Measurements from ENCODE around the gene DNAH7.

Gene DNAH7

DNA sequence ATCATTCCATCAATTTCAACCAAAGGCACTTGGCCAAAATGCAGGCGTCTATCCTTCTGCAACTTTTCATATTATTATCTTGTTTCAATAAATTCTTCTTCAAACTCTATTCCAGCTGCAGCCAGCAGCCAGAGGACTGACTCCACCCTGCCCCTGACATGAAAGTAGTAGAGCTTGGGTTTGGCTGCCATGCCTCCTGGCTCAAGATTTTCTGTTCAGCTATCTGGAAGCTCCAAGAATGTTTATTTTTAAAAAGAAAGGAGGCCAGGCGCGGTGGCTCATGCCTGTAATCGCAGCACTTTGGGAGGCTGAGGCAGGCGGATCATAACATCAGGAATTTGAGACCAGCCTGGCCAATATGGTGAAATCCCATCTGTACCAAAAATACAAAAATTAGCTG lies 4.9 kb downstream of the DNAH7 start:
- no peak for ATAC-seq (ENCODE audit: low read depth)
- H3K4me1 Mint-ChIP-seq = peaks cover 6% of the 10 kb centered on the region
- H3K27ac Mint-ChIP-seq = no peak overlapping the region
- no peaks in the 10 kb centered on the region for H3K9me3 Mint-ChIP-seq
- no peak for DNase-seq (ENCODE audit: low spot score in 2 of 2)
- no peaks in the 10 kb centered on the region for H3K36me3 Mint-ChIP-seq
- H3K4me3 Mint-ChIP-seq = no peak overlapping the region
- H3K27me3 Mint-ChIP-seq = peaks cover 4% of the 10 kb centered on the region

DNA sequence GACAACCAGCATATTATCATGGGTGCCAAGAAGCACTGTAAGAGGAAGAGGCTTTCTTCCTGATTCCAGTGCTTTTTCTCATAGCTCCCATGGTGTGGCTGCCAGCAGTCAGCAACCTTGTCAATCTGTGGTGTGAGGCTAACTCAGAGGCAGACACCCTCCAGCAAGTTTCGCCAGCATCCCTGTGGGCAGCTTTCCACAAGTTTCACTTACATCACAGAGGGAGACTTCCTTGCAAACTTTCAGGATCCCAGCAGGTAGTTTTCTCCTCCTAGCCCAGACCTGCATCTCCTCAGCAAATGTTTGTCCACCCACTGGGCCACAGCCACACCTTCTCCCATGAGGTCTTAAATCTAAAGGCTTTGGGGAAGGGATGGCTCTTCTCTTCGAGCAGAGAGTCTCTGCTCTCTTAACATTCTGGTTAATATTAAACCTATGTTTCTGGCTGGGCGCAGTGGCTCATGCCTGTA lies 9.1 kb downstream of the DNAH7 start:
- no peak for DNase-seq (ENCODE audit: low spot score in 2 of 2)
- ATAC-seq (ENCODE audit: low read depth) = no peak
- H3K27me3 Mint-ChIP-seq = peaks cover 6% of the 10 kb centered on the region

DNA sequence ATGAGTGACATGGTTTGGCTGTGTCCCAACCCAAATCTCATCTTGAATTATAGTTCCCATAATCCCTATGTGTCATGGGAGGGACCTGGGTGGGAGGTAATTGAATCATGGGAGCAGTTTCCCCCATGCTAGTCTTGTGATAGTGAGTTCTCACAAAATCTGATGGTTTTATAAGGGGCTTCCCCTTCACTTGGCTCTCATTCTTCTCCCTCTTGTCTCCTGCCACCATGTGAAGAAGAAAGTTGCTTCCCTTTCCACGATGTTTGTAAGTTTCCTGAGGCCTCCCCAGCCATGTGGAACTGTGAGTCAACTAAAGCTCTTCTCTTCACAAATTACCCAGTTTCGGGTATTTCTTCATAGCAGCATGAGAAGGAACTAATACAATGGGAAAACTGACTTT lies 14.0 kb downstream of the DNAH7 start:
- no peak for ATAC-seq (ENCODE audit: low read depth)
- no peak overlapping the region for H3K27ac Mint-ChIP-seq

More for the DNA sequence above, 9.1 kb downstream of the DNAH7 start:
- Mint-ChIP-seq H3K4me1 (no peaks in the 10 kb centered on the region), H3K27ac (no peak overlapping the region), H3K9me3 (no peaks in the 10 kb centered on the region), H3K36me3 (no peaks in the 10 kb centered on the region), H3K4me3 (no peak overlapping the region)

DNA sequence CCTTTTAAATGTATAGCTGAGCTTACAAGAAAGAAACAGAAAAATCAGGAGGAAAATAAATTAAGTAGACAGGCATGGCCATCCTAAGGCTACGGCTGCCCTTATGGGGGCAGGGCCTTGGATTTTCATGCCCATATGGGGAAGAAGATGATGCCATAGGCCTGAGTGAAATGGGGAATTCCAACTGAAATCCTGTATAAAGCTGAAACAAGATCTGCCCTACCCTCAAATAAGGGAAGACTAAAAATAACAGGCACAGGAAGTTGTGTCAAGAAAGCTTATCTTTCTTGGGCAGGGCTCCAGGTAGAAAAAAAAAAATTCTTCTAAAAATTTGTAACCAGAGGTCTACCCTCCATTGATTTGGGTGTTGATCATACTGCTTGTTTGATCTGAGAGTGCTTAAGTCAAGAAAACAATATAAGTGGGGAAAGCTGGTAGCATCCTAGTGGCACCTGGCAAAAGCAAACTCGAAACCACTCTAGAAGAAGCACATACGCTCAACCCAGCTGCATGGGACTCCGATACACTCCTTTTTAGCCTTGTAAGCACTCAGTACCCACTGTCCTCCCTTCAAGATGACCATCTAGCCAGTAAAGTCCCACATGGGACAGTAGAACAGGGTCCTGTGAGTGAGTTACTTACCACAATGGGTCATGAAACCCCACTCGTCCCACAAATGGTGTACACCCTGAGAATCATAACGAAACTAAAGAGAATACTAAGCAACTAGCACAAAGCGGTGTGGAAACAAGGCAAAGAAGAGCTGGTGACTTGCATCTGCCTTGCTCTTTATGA lies 22.3 kb downstream of the DNAH7 start:
- ATAC-seq (ENCODE audit: low read depth) (no peak), DNase-seq (ENCODE audit: low spot score in 2 of 2) (no peak)
- H3K27me3 Mint-ChIP-seq = peaks cover 6% of the 10 kb centered on the region
- H3K9me3 Mint-ChIP-seq = no peaks in the 10 kb centered on the region
- no peaks in the 10 kb centered on the region for H3K36me3 Mint-ChIP-seq
- H3K4me3 Mint-ChIP-seq = no peak overlapping the region
- H3K4me1 Mint-ChIP-seq = peaks cover 2% of the 10 kb centered on the region
- H3K27ac Mint-ChIP-seq = no peak overlapping the region

More for the DNA sequence above, 14.0 kb downstream of the DNAH7 start:
- Mint-ChIP-seq H3K36me3 (no peaks in the 10 kb centered on the region), H3K9me3 (no peaks in the 10 kb centered on the region), H3K4me1 (peaks cover 6% of the 10 kb centered on the region), H3K27me3 (peaks cover 4% of the 10 kb centered on the region), H3K4me3 (no peak overlapping the region)
- DNase-seq (ENCODE audit: low spot score in 2 of 2) = no peak

DNA sequence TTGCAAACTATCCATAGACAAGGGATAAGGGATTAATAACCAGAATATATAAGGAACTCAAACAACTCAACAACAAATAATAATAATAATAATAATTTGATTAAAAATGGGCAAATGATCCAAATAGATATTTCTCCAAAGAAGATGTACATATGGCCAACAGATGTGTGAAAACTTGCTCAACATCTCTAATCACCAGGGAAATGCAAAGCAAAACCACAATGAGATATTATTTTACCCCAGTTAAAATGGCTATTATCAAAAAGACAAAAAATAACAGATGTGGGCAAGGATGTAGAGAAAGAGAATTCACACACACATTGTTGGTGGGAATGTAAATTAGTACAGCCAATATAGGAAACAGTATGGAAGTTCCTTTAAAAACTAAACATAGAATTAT lies 26.9 kb downstream of the DNAH7 start:
- ATAC-seq (ENCODE audit: low read depth) (no peak), DNase-seq (ENCODE audit: low spot score in 2 of 2) (no peak)
- H3K4me3 Mint-ChIP-seq = no peak overlapping the region
- H3K27ac Mint-ChIP-seq = no peak overlapping the region
- H3K27me3 Mint-ChIP-seq = peaks cover 7% of the 10 kb centered on the region
- H3K9me3 Mint-ChIP-seq = peaks cover 30% of the 10 kb centered on the region
- H3K36me3 Mint-ChIP-seq = peaks cover 14% of the 10 kb centered on the region
- peaks cover 2% of the 10 kb centered on the region for H3K4me1 Mint-ChIP-seq

DNA sequence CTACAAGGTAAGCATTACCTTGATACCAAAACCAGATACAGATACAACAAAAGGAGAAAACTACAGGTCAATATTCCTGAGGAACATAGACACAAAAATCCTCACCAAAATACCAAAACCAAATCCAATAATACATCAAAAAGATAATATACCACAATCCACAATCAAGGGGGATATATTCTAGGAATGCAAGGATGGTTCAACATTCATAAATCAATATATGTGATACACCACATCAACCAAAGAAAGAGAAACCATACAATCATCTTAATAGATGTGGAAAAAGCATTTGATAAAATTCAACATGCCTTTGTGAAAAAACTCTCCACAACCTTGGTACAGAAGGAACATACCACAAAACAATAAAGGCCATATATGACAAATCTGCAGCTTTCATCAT lies 28.4 kb downstream of the DNAH7 start:
- no peak for ATAC-seq (ENCODE audit: low read depth)
- Mint-ChIP-seq H3K36me3 (peaks cover 16% of the 10 kb centered on the region), H3K4me1 (no peaks in the 10 kb centered on the region), H3K4me3 (no peak overlapping the region), H3K27me3 (peaks cover 6% of the 10 kb centered on the region), H3K27ac (no peak overlapping the region), H3K9me3 (peaks cover 30% of the 10 kb centered on the region)
- no peak for DNase-seq (ENCODE audit: low spot score in 2 of 2)

DNA sequence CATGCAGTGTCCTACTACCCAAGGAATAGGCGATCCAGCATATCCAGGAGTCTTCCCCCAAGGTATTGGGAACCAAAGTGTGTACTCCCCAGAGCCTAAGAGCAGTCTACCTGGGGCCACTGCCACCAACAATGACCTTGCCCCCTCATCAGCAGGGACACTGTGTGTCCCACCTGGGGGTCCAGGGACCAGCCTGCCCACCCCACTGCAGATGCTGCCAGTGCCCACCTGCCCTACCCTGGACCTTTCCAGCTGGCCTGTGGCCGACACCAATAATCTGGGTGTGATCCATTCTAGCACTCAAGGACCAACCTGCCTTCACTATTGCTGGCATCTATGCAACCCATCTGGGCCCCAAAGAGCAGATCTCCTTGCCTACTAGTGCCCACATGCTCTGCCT lies 32.2 kb downstream of the DNAH7 start:
- H3K27me3 Mint-ChIP-seq = peaks cover 12% of the 10 kb centered on the region
- H3K4me3 Mint-ChIP-seq = no peak overlapping the region
- ATAC-seq (ENCODE audit: low read depth) (no peak), DNase-seq (ENCODE audit: low spot score in 2 of 2) (no peak)
- H3K4me1 Mint-ChIP-seq = no peaks in the 10 kb centered on the region
- peaks cover 32% of the 10 kb centered on the region for H3K9me3 Mint-ChIP-seq
- peaks cover 17% of the 10 kb centered on the region for H3K36me3 Mint-ChIP-seq
- no peak overlapping the region for H3K27ac Mint-ChIP-seq

DNA sequence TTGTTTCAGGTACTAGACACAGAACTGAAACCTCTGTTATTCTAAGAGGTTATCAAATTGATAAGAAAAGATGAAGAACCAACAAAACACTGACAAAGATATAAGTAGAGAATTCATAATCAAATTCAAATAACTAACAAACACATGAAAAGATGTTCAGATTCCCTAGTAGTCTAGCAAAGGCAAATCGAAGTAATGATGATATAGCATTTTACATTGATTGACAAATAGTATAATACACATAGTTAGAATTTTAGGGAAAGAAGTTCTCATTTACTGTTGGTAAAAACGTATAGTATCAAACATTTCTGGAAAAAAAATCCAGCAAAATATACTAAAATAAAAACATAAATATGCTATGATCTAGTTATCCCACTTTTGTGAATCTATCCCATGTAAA lies 50.6 kb downstream of the DNAH7 start:
- ATAC-seq (ENCODE audit: low read depth) (no peak), DNase-seq (ENCODE audit: low spot score in 2 of 2) (no peak)
- H3K27ac Mint-ChIP-seq = no peak overlapping the region
- peaks cover 1% of the 10 kb centered on the region for H3K9me3 Mint-ChIP-seq
- no peaks in the 10 kb centered on the region for H3K36me3 Mint-ChIP-seq
- H3K4me1 Mint-ChIP-seq = no peaks in the 10 kb centered on the region
- H3K27me3 Mint-ChIP-seq = peaks cover 7% of the 10 kb centered on the region
- H3K4me3 Mint-ChIP-seq = no peak overlapping the region

DNA sequence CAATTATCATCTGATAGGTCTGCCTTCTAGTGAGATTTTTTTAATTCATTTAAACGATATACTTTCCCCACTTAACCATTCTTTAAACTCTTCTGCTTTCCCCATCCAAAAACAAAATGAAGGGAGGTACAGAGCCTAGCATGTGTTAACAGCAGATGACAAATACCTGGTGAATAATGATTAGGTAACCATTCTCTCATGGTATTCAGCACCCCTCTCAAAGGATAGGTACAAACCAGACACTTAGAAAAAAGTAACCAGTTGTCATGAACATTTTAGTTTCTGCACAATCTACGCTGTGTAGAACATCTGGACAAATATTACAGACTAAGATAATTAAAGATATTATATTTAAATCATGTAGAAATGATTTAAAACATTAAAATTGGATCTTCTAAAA lies 56.3 kb downstream of the DNAH7 start:
- Mint-ChIP-seq H3K4me3 (no peak overlapping the region), H3K9me3 (peaks cover 3% of the 10 kb centered on the region), H3K36me3 (no peaks in the 10 kb centered on the region), H3K4me1 (no peaks in the 10 kb centered on the region), H3K27ac (no peak overlapping the region), H3K27me3 (peaks cover 7% of the 10 kb centered on the region)
- DNase-seq (ENCODE audit: low spot score in 2 of 2) (no peak), ATAC-seq (ENCODE audit: low read depth) (no peak)

DNA sequence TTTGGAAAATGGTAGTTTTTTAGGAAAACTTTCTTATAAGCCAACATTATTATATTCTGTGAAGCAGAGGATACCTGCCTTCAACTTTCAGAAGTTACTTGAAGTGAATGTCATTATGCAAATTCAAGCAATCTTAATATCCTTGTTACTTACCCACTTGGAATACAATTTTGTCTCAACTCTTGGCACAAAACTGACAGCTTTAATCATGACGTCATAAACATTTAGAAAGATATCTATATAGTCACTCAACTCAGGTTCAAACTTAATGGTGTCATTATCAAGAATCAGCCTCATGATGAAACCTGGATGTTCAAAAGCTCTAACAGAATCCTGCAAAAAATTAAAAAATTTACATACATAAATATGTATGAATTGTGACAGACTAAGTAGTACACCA lies 68.1 kb downstream of the DNAH7 start:
- ATAC-seq (ENCODE audit: low read depth) = no peak
- DNase-seq (ENCODE audit: low spot score in 2 of 2) = no peak
- no peaks in the 10 kb centered on the region for H3K4me1 Mint-ChIP-seq
- H3K9me3 Mint-ChIP-seq = peaks cover 6% of the 10 kb centered on the region
- no peak overlapping the region for H3K27ac Mint-ChIP-seq
- peaks cover 2% of the 10 kb centered on the region for H3K27me3 Mint-ChIP-seq
- H3K4me3 Mint-ChIP-seq = no peak overlapping the region
- H3K36me3 Mint-ChIP-seq = no peaks in the 10 kb centered on the region

DNA sequence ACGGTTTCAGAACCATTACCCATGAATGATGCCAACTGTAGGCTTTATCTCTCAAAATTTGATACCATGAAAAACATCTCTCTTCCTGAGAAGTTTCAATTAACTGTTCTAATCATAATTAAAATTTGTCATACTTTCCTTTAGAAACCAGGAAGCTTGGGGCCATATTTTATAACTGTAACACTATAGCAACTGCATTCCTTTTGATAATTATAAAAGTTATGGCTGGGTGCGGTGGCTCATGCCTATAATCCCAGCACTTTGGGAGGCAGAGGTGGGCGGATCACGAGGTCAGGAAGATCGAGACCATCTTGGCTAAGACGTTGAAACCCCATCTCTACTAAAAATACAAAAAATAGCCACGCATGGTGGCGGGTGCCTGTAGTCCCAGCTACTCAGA lies 70.6 kb downstream of the DNAH7 start:
- DNase-seq (ENCODE audit: low spot score in 2 of 2) = no peak
- Mint-ChIP-seq H3K4me1 (no peaks in the 10 kb centered on the region), H3K9me3 (no peaks in the 10 kb centered on the region), H3K4me3 (no peak overlapping the region), H3K27ac (no peak overlapping the region), H3K27me3 (peaks cover 2% of the 10 kb centered on the region), H3K36me3 (no peaks in the 10 kb centered on the region)
- ATAC-seq (ENCODE audit: low read depth) = no peak

DNA sequence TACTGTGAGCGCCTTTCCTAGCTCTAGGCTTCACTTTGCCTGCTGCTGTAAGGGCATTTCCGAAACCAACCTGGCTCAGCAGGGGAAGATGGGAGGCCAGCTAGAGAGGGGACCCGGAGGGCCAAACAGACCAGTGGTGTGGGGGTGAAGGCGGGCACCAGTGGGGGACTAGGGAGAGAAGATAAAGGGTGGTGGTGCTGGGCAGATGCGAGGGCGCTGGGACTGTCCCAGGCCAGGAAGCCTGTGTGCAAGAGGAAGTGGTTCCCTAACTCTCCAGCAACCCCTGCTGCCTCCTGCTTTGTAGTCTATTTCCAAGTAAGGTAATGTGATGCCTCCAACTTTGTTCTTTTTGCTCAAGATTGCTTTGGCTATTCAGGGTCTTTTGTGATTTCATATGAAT lies 73.1 kb downstream of the DNAH7 start:
- H3K27ac Mint-ChIP-seq = no peak overlapping the region
- ATAC-seq (ENCODE audit: low read depth) (no peak), DNase-seq (ENCODE audit: low spot score in 2 of 2) (no peak)
- H3K4me3 Mint-ChIP-seq = no peak overlapping the region
- H3K4me1 Mint-ChIP-seq = peaks cover 2% of the 10 kb centered on the region
- peaks cover 2% of the 10 kb centered on the region for H3K27me3 Mint-ChIP-seq
- H3K36me3 Mint-ChIP-seq = no peaks in the 10 kb centered on the region
- H3K9me3 Mint-ChIP-seq = no peaks in the 10 kb centered on the region

DNA sequence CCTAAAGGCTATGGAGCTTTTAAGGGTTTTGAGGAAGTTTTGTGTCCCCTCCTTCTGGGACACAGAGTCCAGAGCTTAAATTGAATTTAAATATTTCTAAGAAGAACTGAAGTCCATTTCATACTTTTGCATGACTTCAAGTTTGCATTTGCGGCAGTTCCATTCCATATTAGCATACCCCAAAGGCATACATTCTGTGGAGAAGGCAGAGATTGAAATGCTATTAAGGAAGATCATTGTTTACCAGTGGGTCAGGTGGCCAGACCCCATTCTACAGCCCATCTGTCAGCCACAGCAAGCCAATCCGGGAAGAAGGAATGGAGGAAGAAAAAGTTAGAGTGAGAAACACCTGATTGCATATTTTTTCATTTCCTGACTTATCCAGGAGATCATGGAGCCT lies 75.0 kb downstream of the DNAH7 start:
- no peaks in the 10 kb centered on the region for H3K36me3 Mint-ChIP-seq
- H3K4me1 Mint-ChIP-seq = peaks cover 2% of the 10 kb centered on the region
- ATAC-seq (ENCODE audit: low read depth) = no peak
- no peak overlapping the region for H3K27ac Mint-ChIP-seq
- H3K4me3 Mint-ChIP-seq = no peak overlapping the region
- no peak for DNase-seq (ENCODE audit: low spot score in 2 of 2)
- H3K27me3 Mint-ChIP-seq = no peaks in the 10 kb centered on the region
- no peaks in the 10 kb centered on the region for H3K9me3 Mint-ChIP-seq

DNA sequence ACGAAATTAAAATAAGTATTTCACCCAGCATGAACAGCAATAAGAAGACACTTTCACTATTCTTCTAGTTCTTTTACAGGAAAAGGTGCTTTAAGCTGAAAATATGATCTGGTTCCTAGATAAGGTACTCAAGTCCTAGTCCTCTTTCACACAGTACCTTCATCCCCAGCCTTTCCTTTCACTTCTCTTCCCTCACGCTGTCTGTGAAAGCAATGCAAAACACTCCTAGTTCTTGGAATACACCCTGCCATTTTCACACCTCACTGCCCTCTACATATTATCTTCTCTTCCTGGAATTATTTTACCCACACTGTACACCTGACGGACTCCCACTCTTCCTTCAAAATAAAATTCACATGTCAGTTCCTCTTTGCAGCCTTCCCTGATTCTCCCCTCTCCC lies 82.9 kb downstream of the DNAH7 start:
- H3K27me3 Mint-ChIP-seq = no peaks in the 10 kb centered on the region
- H3K4me1 Mint-ChIP-seq = peaks cover 7% of the 10 kb centered on the region
- H3K27ac Mint-ChIP-seq = no peak overlapping the region
- no peaks in the 10 kb centered on the region for H3K36me3 Mint-ChIP-seq
- H3K4me3 Mint-ChIP-seq = no peak overlapping the region
- no peak for ATAC-seq (ENCODE audit: low read depth)
- peaks cover 1% of the 10 kb centered on the region for H3K9me3 Mint-ChIP-seq
- no peak for DNase-seq (ENCODE audit: low spot score in 2 of 2)
